ENCODE results near the gene HNF1B.

Gene HNF1B

DNA sequence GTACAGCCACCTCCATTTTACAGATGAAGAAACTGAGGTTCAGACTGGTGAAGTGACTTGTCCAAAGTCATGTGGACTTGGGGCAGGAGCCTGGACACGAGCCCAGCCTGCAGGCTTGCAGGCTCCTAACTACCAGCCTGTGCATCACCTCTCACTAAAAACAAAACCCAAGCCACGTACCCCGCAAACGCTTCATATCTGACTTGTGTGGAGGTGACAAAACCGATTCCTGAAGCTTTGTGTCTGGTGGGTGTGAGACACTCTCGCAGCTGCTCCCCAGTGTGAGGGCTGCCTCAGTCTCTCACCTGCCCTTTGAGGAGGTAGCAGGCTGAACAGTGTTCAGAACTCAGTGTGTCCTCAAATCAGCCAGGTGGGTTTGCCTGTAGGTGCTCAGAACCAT, 8.4 kb downstream of the HNF1B start:
- no peak for DNase-seq (ENCODE audit: low read depth)

DNA sequence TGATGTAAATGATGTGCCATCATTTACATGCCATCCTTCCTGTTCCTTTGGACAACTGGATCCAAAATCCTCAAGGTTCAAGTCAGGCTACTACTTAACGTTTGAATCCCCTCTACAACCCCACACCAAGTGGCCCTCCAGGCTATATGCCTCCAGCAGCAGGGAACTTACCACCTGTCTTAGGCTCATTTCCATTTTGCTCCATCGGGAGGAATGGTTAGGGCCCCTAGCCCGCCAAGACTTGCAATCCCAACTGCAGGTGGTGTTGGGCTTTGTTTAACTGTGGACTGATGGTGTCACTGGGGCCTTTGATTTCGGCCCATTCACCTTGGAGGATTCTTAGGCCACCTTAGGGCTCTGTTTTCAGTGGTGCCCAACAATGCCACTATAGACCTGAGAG, 9.7 kb downstream of the HNF1B start:
- no peak for DNase-seq (ENCODE audit: low read depth)

DNA sequence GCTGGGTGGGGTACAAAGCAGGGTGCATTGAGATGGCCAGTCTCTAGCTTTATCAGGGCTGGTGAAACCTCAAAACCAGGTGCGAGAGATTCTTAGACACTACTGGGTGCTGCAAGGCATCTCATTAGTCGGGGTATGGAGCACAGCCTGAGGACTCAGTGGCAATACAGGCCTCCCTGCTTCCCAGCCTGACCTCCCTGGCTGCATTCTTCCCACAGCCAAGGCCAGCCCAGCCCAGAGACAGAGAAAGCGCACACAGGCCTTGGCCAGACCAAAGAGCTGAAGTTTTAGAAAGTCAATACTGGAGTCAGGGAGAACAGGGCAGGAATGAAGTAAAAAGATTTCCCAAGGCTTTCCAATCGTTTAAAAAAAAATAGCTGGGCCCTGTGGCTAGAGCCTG, 12.5 kb downstream of the HNF1B start:
- no peak for DNase-seq (ENCODE audit: low read depth)

DNA sequence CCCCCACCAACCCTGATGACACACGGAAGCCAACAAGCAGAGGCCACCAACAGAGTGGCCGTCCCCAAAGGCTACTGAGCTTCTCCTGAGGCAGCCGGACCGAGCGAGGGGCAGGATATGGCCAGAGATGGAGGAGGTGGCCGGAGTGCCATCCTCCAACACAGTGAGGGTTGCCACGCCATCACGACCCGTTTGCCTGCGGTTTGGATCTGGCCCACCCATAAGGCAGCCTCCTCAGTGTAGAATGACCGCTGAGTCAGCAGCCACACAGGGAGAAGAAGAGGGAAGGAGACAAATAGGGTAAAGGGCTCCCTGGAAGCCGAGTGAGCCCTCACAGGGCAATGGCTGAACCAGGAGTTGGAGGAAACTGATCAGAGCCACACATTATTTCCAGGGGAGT, 13.8 kb downstream of the HNF1B start:
- DNase-seq (ENCODE audit: low read depth), result no peak

DNA sequence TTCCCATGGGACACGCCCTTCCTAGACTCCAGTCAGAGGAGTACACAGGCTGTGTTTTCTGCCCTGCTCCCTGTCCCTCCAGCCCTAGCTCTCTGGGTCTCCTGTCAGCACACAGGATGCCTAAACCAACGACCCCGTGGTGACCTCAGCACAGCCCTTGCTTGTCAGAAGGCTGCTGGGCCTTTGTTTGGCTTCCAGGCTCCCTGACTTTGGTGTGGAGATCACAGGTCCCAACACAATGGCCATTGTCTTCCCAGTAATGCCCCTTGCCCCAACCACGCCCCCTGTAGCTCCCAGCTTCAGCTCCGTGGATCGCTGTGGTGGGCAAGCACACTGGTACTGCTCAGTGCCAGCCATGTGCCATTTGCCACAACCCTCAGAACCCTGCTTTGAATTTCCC, 15.0 kb downstream of the HNF1B start:
- DNase-seq (ENCODE audit: low read depth), result no peak

DNA sequence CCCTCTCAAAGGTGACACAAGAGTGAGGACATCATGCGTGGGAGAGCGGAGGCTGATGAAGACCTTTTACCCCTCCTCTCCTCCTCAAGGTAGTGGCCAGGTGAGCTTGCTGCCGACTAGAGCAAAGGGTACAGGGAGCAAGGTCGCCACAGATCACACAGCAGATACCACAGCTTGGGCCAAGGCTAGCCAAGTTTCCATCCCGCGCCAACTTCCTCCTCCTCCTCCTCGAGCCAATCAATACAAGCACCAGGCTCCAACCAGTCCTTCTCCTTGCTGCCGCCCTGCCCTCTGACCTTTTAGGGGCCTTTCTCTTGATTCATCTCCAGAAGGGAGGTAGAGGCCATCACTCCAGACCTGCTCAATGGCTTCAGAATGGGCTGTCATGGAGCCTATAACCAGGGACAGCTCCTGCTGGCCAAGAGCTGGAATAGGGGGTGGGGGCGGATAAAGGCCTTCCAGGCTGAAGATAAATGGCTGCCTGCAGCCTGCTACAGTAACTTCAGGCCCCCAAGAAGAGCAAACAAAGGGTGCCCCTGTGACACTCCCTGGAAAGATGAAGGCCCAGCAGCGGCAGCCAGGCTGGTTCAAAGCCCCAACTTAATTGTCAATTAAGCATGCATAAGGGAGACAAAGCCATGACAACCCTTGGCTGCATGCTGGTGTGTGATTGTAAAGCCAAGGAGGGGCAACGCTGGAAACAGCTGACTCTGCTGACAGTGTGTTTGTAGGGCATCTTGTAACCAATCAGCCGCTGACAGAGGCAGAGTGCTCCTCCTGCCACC, 17.8 kb downstream of the HNF1B start:
- DNase-seq (ENCODE audit: low read depth), result no peak

DNA sequence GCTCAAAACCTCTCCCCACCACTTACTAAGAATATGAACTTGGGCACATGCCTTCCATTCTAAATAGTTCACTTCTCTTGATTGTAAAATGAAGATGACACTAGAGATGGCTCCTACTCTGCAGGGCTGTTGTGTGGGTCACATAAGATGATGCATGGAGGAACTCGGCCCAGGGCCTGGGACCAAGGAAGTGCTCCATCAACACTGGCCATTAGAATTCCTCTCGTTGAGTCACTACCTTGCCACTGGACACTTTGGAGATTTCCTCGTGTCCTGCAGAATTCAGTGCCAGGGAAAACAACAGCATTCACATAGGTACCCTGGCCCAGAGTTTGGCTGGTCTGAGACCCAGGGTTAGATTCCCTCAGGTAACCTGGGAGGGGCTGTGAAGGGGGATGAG, 18.6 kb downstream of the HNF1B start:
- DNase-seq (ENCODE audit: low read depth), result no peak

DNA sequence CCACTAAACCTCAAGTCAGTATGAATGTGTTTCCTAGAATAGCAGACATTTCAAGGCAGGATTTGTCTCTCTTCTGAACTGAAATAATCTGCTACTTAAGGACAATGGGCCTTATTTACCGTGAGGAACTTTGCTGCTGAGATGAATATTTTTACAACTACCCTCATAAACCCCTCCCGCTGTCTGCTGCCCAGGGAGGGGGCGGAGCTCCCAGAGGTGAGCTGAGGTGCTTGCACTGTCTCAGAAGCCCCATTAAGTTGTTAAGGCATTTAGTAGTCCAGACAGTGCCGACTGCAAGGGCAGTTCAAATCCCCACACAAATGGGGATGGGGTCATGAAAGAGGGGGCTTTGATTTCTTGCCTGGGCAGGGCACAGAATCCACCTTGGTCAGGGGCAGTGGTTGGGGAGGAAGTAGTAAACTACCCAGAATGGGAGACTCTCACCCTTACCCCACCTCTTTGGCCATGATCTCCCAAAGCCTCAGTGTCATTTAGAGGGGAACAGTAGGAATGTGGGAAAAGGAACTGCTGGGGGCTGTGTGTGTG, 19.2 kb downstream of the HNF1B start:
- DNase-seq (ENCODE audit: low read depth), result no peak

DNA sequence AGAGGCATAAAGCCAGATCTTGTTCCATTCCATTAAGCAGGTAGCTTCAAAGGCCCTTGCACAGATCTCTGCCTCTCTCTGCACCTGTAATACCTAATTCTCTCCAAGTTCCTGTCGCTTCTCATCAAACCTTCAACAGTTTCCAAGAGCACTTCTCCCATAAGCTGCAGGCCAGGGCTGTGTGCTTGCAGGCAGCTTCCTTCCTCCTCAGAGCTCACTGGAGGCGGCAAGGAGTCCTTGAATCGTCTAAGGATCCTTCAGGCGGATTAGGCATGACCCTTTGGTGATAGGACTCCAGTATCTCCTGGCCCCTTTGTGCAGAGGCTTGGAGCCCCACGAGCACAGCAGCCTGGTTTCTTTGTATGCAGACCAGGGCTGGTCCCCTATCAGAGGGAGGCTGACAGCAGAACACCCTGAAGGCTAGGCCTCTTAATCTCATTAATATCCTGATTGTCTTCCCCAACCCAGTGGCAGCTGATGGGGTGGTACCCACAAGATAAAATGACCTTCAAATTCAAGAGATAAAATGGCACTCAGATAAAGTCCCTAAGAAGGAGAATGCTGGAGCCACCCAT, 19.8 kb downstream of the HNF1B start:
- no peak for DNase-seq (ENCODE audit: low read depth)

DNA sequence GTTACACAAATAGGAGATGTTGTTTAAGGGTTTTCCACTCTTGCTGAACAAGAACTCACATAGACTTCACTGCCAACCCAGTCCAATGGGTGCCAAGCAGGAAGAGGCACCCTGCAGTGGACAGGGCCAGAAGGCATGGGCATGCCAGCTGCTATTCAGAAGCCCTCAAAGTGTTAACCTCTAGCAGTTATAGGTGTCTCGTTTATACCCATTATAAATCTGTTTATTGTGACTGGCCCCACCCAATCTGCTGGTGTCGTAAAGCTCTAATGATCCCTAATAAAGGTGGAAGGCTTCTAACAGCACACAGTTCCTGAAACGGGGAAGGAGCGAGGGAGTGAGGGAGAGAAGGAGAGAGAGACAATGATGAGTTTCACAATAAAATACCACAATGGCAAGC, 23.9 kb downstream of the HNF1B start:
- no peak for DNase-seq (ENCODE audit: low read depth)

DNA sequence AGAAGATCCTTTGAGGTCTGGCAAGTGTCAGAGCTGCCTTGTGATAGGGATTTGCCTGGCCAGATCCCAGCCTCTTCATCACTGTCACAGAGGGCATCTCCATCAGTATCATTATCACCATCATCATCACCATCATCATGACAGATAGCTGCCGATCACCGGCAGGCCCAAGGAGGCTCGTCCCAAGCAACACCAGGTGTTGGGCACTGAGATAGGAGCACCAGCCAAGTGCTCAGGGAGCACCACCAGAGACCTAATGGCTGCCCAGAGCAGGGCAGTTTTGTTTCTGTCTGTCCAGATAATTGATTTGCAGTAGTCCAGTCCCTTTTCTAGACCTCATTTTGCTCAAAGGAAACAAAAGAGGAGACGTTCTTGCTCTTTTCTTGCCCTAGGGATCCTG, 25.0 kb downstream of the HNF1B start:
- no peak for DNase-seq (ENCODE audit: low read depth)

DNA sequence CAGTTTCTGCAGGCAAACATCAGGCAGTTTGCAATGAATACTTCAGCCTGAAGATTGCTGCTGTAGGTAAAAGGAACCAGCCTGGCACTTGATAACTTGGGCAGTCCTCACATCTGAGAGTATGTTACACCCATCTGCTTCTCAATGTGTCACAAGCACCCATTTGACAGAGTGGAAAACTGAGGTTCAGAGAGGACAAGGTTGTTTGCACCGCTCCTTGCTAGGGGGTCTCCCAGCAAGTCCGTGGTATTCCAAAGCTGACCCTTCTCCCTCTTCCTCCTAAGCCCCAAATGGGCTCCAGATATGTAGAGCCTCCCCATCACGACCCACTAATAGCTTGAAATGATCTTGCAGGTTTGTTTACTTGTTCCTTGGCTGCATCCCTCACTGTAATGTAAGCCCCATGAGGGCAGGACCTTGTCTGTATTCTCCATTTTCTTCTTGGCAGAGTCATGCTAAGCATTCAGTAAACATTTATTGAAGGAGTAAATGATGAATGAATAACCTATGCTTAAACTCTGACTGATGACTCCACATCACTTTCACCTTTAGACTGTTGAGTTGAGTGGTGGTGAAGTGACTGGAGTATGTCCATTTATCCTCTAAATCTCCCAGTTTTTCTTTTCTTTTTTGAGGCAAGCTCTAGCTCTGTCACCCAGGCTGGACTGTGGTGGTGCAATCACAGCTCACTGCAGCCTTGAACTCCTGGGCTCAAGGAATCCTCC, 26.4 kb downstream of the HNF1B start:
- DNase-seq (ENCODE audit: low read depth), result no peak

DNA sequence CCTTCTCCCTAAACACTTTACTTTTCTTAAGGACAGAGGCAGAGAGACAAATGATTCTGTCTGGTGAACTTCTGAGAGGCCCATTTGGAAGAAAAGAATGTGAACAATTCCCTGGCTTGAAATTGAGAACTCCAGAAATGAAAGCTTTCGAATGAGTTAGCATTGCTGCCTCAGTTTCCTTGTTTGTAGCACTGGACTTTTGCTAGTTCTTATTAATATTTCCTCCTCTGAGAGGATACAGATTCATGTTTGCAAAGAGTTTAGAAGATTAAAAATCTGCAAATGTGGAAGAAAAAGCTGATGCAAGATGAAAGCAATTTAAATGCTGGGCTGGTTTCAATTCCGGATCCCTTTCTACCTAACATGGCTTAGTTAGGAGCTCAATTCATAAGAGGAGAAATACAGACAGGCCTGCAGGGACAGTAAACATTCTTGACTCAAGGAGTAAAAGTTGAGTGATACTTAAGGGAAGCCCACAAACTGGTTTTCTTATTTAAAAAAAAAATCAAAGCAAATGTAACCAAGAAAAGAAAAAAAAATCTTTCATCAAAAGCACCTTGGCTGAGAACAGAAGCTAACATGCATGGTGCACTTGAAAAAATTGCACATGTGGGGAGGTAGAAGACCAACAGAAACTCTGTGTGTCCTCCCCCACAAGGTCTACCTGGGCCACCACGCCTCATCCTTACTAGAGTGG, 27.1 kb downstream of the HNF1B start:
- no peak for DNase-seq (ENCODE audit: low read depth)

DNA sequence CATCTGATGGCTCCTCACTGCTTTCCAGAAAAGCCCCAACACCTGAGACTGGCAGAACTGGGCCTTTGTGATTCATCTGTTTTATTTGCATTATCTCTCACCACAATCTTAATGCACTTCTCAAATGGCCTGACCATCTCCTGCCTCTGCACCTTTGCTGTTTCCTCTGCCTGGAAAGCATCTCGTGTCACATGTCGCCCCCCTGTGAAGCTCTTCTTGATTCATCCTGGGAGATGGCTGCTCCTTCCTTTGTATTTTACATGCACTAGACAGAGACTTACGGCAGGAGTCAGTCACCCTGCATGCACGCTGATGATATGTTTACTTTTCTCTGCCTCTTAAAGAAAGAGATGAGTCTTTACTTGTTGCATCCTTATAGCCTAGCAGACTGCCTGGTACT, 30.0 kb downstream of the HNF1B start:
- DNase-seq (ENCODE audit: low read depth), result no peak

DNA sequence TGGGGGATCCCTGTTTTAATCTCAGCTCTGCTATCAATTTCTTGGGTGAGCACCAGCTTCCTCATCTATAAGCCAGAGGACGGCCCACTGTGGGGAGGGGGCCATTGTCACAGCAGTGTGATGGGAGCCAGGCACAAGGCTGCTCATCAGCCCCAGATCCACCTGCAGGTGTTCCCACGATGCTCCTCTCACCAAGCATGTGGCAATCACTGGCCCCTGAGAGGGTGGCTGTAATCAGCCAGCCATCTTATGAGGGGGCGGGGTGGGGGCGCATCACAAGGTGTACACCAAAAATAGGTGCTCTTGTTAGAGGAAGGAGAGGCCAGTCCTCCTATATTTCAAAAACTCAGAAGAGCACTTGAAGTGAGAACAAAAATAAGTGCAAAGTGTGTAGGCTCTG, 31.2 kb downstream of the HNF1B start:
- DNase-seq (ENCODE audit: low read depth), result no peak

DNA sequence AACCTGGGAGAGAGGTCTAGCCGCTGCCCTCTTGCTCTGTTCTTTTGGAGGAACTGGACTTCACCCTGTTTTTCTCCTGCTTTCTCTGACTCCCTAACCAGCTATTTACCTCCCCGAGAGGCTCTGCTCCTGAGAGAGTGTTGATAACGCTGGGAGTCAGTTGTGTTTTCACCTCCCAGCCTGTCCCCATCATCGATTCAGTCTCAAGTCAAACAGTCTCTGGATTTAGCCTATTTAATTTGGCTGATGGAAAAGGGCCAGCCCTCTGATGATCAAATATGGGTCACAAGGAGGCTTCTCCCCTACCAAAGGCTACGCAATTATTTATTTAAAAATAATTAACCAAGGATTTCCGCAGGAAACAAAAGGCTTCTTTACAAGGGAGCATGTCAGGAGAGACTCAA, 31.8 kb downstream of the HNF1B start:
- no peak for DNase-seq (ENCODE audit: low read depth)

DNA sequence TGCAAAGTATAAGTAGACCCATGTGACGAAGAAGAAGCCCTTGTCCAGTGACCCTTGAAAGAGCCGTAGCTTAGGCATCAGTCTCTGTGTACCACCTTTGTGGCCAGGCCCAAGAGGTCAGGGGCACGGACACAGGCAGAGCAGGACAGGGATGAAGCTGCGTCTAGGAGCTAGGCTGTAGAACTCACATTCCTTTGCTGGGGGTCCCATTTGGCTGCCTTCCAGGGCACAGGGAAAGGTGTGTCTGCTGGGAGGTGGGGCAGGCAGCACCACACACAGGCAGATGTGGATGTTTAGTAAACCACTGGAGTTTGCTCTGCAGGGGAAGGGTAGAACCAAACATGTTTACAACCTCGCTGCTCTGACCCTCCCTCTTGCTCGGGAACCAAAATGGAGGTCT, 33.7 kb downstream of the HNF1B start:
- DNase-seq (ENCODE audit: low read depth), result no peak

DNA sequence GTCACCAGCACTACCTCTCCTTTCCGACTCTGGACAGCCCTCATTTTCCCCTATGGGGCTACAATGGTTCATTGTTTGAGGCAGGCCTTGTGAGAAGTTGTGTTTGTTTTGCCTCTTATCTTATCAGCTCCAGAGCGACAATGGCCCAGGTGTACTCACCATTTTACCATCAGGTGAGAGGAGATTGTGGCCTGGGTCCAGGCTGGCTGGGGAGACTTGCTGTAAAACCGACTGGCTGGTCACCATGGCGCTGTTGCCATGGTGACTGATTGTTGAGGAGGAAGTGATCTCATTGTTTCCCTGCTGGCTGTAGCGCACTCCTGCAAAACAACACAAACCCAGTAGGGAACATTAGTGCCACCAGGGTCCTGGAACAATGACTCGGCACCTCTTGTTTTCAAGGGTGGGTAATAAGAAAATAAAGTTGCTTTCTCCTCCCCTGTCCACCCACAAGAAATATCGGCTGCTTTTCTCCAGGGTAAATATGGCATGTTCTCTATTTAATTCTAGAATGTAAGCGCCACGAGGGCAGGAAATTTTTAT, 34.4 kb downstream of the HNF1B start:
- DNase-seq (ENCODE audit: low read depth), result no peak

DNA sequence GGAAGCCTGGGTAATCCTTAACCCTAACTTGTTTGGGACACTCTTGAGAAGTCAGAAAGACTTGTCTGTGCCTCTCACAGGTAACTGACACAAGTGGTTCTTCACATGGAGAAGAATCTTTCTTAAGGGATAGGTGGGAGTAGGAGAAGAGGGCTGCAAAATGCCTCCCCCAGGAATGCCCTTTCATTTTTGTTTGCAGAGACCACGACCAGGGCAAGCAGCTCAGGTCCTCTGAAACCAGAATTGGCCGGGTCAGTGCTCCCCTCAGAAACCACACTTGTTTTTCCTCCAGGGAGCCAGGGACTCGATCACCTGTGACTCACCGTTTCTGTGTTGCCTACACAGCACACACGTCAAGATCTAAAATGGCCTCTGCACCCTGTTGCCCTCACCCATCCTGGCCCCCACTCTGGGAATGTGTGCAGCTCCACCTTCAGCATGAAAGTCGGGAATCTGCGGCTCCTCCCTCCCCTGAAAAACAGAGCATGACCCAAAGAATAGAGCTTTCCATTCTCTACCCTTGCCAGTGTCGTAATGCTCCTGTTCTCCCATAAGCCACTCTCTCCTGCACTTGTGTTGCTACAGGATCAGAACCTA, 36.1 kb downstream of the HNF1B start:
- DNase-seq (ENCODE audit: low read depth), result no peak

DNA sequence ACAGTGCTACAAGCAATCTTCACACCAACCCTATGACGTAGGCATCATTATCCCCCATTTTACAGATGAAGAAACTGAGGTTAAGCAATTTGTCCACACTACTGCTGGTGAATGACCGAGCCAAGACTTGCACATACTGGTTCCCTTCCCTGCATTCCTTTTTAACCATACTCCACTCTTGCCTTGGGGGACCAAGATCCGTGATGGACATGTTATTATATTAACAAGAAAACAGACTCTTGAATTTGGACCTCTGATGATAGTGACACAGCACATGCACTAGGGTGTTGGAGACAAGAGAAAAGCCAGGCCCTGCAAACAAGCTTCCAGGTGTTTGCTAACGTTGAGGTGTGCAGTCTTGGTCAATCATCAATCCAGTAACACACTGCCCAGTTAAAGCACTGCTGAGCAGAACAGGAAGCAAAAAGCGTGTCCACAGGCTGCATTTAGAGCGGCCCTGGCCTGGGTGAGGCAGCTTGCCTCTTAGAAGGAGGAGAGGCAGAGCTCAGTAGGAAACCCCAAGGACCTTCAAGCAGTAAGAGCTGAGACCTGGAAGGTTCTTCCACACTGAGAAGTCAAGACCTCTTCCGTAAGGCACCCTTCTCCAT, 36.7 kb downstream of the HNF1B start:
- no peak for DNase-seq (ENCODE audit: low read depth)

DNA sequence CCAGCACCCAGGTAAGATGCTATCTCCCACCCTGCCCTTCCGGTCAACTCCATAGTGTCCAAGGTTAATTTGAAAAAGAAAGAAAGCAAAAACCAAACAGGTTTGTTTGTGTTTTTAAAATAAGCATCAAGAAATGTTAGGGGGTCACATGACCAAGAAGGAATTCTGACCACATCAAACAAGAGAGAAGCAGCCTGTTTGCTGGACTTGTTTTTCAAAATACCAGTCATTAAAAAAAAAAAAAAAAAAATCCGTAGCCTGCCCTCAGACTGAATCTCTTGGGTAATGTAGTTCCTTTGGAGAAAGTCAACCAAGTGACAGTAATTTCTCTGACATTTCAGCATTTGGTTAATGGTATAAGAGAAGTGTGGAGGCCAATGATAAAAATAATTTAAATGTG, 38.4 kb downstream of the HNF1B start:
- DNase-seq (ENCODE audit: low read depth), result no peak
